GOT3 (cell line): Measurements from ENCODE around the gene SFT2D3.

Experiments
- DNase-seq: peaks from one replicate; lab custom pipeline; 2025; ENCODE audit warnings: mixed read lengths; lab: John Stamatoyannopoulos, UW

SFT2D3 gene

GRCh38 chr2:127701193-127701650 lies at the start of gene SFT2D3:
TSS of gene SFT2D3 (plus strand) at chr2:127701497. CDS start at chr2:127701529, 32 bp downstream.
- DNase-seq = peak; percentile 58

- DNase-seq = no peak
These were observed 49.2 kb upstream of the SFT2D3 start for GRCh38 chr2:127651971-127652550.

GRCh38 chr2:127652786-127653357 lies 48.4 kb upstream of the SFT2D3 start:
- DNase-seq = no peak

- DNase-seq = no peak
These were observed 47.7 kb upstream of the SFT2D3 start for GRCh38 chr2:127653421-127654083.

GRCh38 chr2:127654084-127654837 lies 47.0 kb upstream of the SFT2D3 start:
- no peak for DNase-seq

- no peak for DNase-seq
These were observed 46.5 kb upstream of the SFT2D3 start for GRCh38 chr2:127654838-127655175.

GRCh38 chr2:127655209-127656073 lies 45.9 kb upstream of the SFT2D3 start:
- DNase-seq = no peak

GRCh38 chr2:127656569-127657231 lies 44.6 kb upstream of the SFT2D3 start:
- DNase-seq = no peak

GRCh38 chr2:127657232-127657595 lies 44.1 kb upstream of the SFT2D3 start:
- DNase-seq = no peak

GRCh38 chr2:127658146-127658545 lies 43.2 kb upstream of the SFT2D3 start:
- DNase-seq = no peak

- DNase-seq = no peak
These were observed 42.5 kb upstream of the SFT2D3 start for GRCh38 chr2:127658641-127659407.

GRCh38 chr2:127659408-127660290 lies 41.6 kb upstream of the SFT2D3 start:
- no peak for DNase-seq

- no peak for DNase-seq
These were observed 41.1 kb upstream of the SFT2D3 start for GRCh38 chr2:127660291-127660578.

- no peak for DNase-seq
These were observed 40.1 kb upstream of the SFT2D3 start for GRCh38 chr2:127661072-127661649.

GRCh38 chr2:127661949-127662510 lies 39.3 kb upstream of the SFT2D3 start:
- DNase-seq = no peak

GRCh38 chr2:127662937-127663565 lies 38.2 kb upstream of the SFT2D3 start:
- DNase-seq = no peak

- DNase-seq = no peak
These were observed 37.7 kb upstream of the SFT2D3 start for GRCh38 chr2:127663566-127664064.
